ENCODE results near the gene VSTM2B.
"Not testable (repeated sequence)": the region's sequence is repeated elsewhere in the genome, so short reads cannot be mapped to it uniquely, and the experiment has no call there.

Gene VSTM2B

GRCh38 chr19:29552454-29553280 lies 26.9 kb downstream of the VSTM2B start:
- no peak for ATAC-seq
- TF ChIP-seq ZNF70 (CRISPR knock-in tag; IDR thresholded peaks at IDR 0.05) (no peak), ZFP3 (CRISPR knock-in tag; IDR thresholded peaks at IDR 0.05) (no peak), BACH2 (CRISPR knock-in tag; IDR thresholded peaks at IDR 0.05; ENCODE audit: borderline replicate concordance) (no peak), ZC3H10 (CRISPR knock-in tag; IDR thresholded peaks at IDR 0.05) (no peak), CSDC2 (CRISPR knock-in tag; IDR thresholded peaks at IDR 0.05) (no peak), ZFP30 (CRISPR knock-in tag; IDR thresholded peaks at IDR 0.05) (no peak), PPARA (CRISPR knock-in tag; IDR thresholded peaks at IDR 0.05; ENCODE audit: borderline replicate concordance) (no peak), RARB (CRISPR knock-in tag; IDR thresholded peaks at IDR 0.05) (no peak)

GRCh38 chr19:29554149-29554548 lies 28.4 kb downstream of the VSTM2B start:
- ATAC-seq, result no peak
- TF ChIP-seq ISL1 (CRISPR knock-in tag; IDR thresholded peaks at IDR 0.05) (no peak), ZFP30 (CRISPR knock-in tag; IDR thresholded peaks at IDR 0.05) (no peak), ZFP3 (CRISPR knock-in tag; IDR thresholded peaks at IDR 0.05) (no peak), TOX (CRISPR knock-in tag; IDR thresholded peaks at IDR 0.05; ENCODE audit: borderline replicate concordance) (no peak), CSDC2 (CRISPR knock-in tag; IDR thresholded peaks at IDR 0.05) (no peak), TCF4 (CRISPR knock-in tag; IDR thresholded peaks at IDR 0.05; ENCODE audit: borderline replicate concordance) (no peak), SNAI2 (CRISPR knock-in tag; IDR thresholded peaks at IDR 0.05) (no peak), TSHZ2 (CRISPR knock-in tag; IDR thresholded peaks at IDR 0.05) (no peak), ZNF565 (CRISPR knock-in tag; conservative IDR thresholded peaks at IDR 0.05; ENCODE audit: low read depth) (no peak), ZNF70 (CRISPR knock-in tag; IDR thresholded peaks at IDR 0.05) (no peak)

GRCh38 chr19:29559110-29559509 lies 33.3 kb downstream of the VSTM2B start:
- not testable (repeated sequence) for ATAC-seq

- no peak for ATAC-seq
- no peak for TF ChIP-seq CSDC2 (CRISPR knock-in tag; IDR thresholded peaks at IDR 0.05)
- TF ChIP-seq ZFP30 (CRISPR knock-in tag; IDR thresholded peaks at IDR 0.05), result no peak
- no peak for TF ChIP-seq PPARA (CRISPR knock-in tag; IDR thresholded peaks at IDR 0.05; ENCODE audit: borderline replicate concordance)
- TF ChIP-seq TCF4 (CRISPR knock-in tag; IDR thresholded peaks at IDR 0.05; ENCODE audit: borderline replicate concordance), result no peak
- TF ChIP-seq OSR1 (CRISPR knock-in tag; IDR thresholded peaks at IDR 0.05), result no peak
- TF ChIP-seq ESRRG (CRISPR knock-in tag; IDR thresholded peaks at IDR 0.05), result no peak
- no peak for TF ChIP-seq RARB (CRISPR knock-in tag; IDR thresholded peaks at IDR 0.05)
- no peak for TF ChIP-seq ZNF8 (CRISPR knock-in tag; IDR thresholded peaks at IDR 0.05)
- no peak for TF ChIP-seq ZC3H10 (CRISPR knock-in tag; IDR thresholded peaks at IDR 0.05)
- no peak for TF ChIP-seq CREB5 (CRISPR knock-in tag; IDR thresholded peaks at IDR 0.05; ENCODE audit: low read depth)
- TF ChIP-seq SNAI2 (CRISPR knock-in tag; IDR thresholded peaks at IDR 0.05), result no peak
- no peak for TF ChIP-seq POU6F1 (CRISPR knock-in tag; IDR thresholded peaks at IDR 0.05; ENCODE audit: borderline replicate concordance, low read depth)
- TF ChIP-seq CSRNP3 (CRISPR knock-in tag; IDR thresholded peaks at IDR 0.05), result no peak
Measured at GRCh38 chr19:29559743-29560142, 33.9 kb downstream of the VSTM2B start.

Data from SK-N-SH treated with all-trans-retinoic acid at 6 μM for 48 hours (cell line).